DOHH2 (cell line): ENCODE data around the gene TOR2A.
A peak's percentile ranks its signal among the peaks of the same experiment; 100 is the strongest.

Experiments used
- H3F3A ChIP-seq: fragments of 200-600 bp; sonication (generic), shearing (Covaris generic); 2 replicates; pipeline ENCODE4 v1.6.0; 2016; ENCODE audit warnings: antibody characterized with exemption, mild to moderate bottlenecking; ENCODE audit not compliant: control insufficient read depth, insufficient read depth
- H3K27ac ChIP-seq: fragments of 200-600 bp; sonication (generic); 2 replicates; pipeline ENCODE4 v1.5.1; 2014; ENCODE audit warnings: low read depth, mild to moderate bottlenecking, low read length, moderate library complexity
- H3K27me3 ChIP-seq: fragments of 200-600 bp; sonication (generic); 2 replicates; pipeline ENCODE4 v1.6.1; 2014; ENCODE audit warnings: mild to moderate bottlenecking, low read length, mixed read lengths; ENCODE audit not compliant: control insufficient read depth
- H3K36me3 ChIP-seq: fragments of 200-600 bp; sonication (generic); 2 replicates; pipeline ENCODE4 v1.6.1; 2014; ENCODE audit warnings: mild to moderate bottlenecking, low read length, moderate library complexity, mixed read lengths; ENCODE audit not compliant: control insufficient read depth
- H3K4me1 ChIP-seq: fragments of 200-600 bp; sonication (generic); 2 replicates; pipeline ENCODE4 v1.6.1; 2014; ENCODE audit warnings: mild to moderate bottlenecking, low read length, mixed read lengths; ENCODE audit not compliant: control insufficient read depth
- H3K4me2 ChIP-seq: fragments of 200-600 bp; sonication (generic); 2 replicates; pipeline ENCODE4 v1.6.0; 2014; ENCODE audit warnings: mild to moderate bottlenecking, low read length, moderate library complexity
- H3K4me3 ChIP-seq: fragments of 200-600 bp; sonication (generic); 2 replicates; pipeline ENCODE4 v1.5.1; 2014; ENCODE audit warnings: mild to moderate bottlenecking, low read length, mixed read lengths
- H3K79me2 ChIP-seq: fragments of 200-600 bp; sonication (generic); 2 replicates; pipeline ENCODE4 v1.6.1; 2014; ENCODE audit warnings: mild to moderate bottlenecking, low read length, mixed read lengths; ENCODE audit not compliant: control insufficient read depth
- H3K9me2 ChIP-seq: fragments of 200-600 bp; sonication (generic); replicated peaks from 2 replicates; pipeline ENCODE4 v1.6.1; 2014; ENCODE audit warnings: mild to moderate bottlenecking, low read length, mixed read lengths; ENCODE audit not compliant: control insufficient read depth
- H3K9me3 ChIP-seq: fragments of 200-600 bp; sonication (generic); 2 replicates; pipeline ENCODE4 v1.6.1; 2014; ENCODE audit warnings: antibody characterized with exemption, low read length, mixed read lengths; ENCODE audit not compliant: control insufficient read depth, insufficient read depth
- H4K20me1 ChIP-seq: fragments of 200-600 bp; sonication (generic); 2 replicates; pipeline ENCODE4 v1.6.0; 2014; ENCODE audit warnings: low read depth, mild to moderate bottlenecking, antibody characterized with exemption, low read length, moderate library complexity; ENCODE audit not compliant: control insufficient read depth, insufficient read depth
- EZH2phosphoT487 ChIP-seq: fragments of 200-600 bp; sonication (generic); IDR thresholded peaks from 2 replicates; pipeline ENCODE4 v1.6.1; 2017; ENCODE audit warnings: borderline replicate concordance, mild to moderate bottlenecking, antibody characterized with exemption, low read length, moderate library complexity, mixed read lengths
- TF ChIP-seq, protein P1 (sequence below): fragments of 200-600 bp; sonication (generic); IDR thresholded peaks from one replicate; pipeline ENCODE4 v1.5.1; 2014; ENCODE audit warnings: antibody characterized with exemption, mild to moderate bottlenecking, low read depth, low read length; ENCODE audit not compliant: poor library complexity, severe bottlenecking

TOR2A gene

DNA sequence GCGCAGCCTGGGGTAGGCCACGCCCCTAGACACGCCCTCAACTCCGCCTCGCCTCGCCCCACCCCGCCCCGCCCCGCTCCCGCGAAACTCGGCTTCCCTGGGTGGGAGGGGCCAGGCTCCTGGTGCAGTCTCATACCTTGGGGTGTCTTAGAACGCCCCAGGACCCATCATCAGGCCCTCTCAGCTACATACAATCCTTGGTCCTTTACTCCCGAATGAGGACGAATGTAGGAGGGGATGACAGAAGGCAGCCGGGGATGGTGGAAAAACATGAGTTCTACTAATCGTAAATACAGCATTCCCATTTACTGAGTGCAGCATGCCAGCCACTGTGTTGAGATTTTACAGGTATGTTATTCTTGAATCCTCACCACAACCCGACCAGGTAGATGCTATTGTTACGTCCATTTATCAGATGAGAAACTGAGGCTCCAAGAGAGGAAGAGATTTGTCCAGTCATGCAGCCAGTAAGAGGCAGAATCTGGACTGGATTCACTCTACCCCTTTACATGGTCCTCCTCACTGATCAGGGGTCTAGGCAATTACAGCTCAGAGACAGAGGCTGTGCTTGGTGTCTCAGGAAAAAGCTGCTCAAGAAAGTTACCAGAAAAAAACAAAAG, 36.6 kb upstream of the TOR2A start:
- Histone ChIP-seq H3K4me3 (peak overlapping the region; percentile 40), H3K79me2 (peaks cover 21% of the 10 kb centered on the region), H3F3A (peaks cover 5% of the 10 kb centered on the region), H3K9me2 (no peaks in the 10 kb centered on the region), H3K9me3 (no peaks in the 10 kb centered on the region), H3K27me3 (no peaks in the 10 kb centered on the region), H3K4me2 (peak overlapping the region; percentile 90), H3K36me3 (peaks cover 53% of the 10 kb centered on the region), H4K20me1 (peaks cover 8% of the 10 kb centered on the region; the same call in 1 of the 2 replicates), H3K27ac (no peak overlapping the region), H3K4me1 (peaks cover 47% of the 10 kb centered on the region)
- no peak for TF ChIP-seq EZH2phosphoT487
- TF ChIP-seq, protein P1, sequence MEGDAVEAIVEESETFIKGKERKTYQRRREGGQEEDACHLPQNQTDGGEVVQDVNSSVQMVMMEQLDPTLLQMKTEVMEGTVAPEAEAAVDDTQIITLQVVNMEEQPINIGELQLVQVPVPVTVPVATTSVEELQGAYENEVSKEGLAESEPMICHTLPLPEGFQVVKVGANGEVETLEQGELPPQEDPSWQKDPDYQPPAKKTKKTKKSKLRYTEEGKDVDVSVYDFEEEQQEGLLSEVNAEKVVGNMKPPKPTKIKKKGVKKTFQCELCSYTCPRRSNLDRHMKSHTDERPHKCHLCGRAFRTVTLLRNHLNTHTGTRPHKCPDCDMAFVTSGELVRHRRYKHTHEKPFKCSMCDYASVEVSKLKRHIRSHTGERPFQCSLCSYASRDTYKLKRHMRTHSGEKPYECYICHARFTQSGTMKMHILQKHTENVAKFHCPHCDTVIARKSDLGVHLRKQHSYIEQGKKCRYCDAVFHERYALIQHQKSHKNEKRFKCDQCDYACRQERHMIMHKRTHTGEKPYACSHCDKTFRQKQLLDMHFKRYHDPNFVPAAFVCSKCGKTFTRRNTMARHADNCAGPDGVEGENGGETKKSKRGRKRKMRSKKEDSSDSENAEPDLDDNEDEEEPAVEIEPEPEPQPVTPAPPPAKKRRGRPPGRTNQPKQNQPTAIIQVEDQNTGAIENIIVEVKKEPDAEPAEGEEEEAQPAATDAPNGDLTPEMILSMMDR: no peak

DNA sequence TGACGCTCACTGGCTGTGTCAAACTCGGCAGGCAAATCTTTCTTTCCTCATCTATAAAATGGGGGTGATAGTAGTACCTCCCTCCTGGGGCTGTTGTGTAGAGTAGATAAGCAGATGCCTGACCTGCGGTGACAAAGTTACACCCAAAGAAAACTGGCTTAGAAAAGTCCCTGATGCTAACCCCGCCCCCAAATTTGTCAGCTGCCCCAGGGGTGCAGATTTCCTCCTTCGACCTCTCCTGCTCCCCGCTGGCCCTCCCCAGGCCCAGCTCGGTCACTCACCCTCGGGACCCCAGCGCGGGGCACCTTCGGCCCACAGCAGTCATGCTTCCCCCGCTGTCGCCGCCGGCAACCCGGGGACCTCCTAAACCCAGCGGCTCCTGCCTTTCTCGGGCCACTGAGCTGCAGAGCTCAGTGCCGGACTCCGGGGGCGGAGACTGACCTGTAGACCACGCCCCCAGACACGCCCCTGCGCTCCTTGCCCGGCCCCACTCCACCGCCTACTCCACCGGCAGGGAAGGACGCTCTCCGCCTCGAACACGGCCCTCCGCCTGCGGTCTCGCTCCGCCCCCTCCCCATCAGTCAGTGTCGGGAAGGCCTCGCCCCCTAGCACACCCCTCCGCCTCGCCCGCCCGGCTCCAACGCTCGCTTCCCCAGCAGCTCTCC, 35.9 kb upstream of the TOR2A start:
- no peaks in the 10 kb centered on the region for H3K9me3 ChIP-seq
- peak overlapping the region; percentile 75 for H3K4me3 ChIP-seq
- peaks cover 8% of the 10 kb centered on the region; the same call in 1 of the 2 replicates for H4K20me1 ChIP-seq
- peaks cover 5% of the 10 kb centered on the region for H3F3A ChIP-seq
- peaks cover 50% of the 10 kb centered on the region for H3K36me3 ChIP-seq
- peak overlapping the region; percentile 90 for H3K4me2 ChIP-seq
- H3K27ac ChIP-seq: no peak overlapping the region
- peaks cover 42% of the 10 kb centered on the region for H3K4me1 ChIP-seq
- H3K9me2 ChIP-seq: no peaks in the 10 kb centered on the region
- peaks cover 15% of the 10 kb centered on the region for H3K79me2 ChIP-seq
- TF ChIP-seq EZH2phosphoT487: no peak
- TF ChIP-seq, protein P1: no peak
- no peaks in the 10 kb centered on the region for H3K27me3 ChIP-seq

DNA sequence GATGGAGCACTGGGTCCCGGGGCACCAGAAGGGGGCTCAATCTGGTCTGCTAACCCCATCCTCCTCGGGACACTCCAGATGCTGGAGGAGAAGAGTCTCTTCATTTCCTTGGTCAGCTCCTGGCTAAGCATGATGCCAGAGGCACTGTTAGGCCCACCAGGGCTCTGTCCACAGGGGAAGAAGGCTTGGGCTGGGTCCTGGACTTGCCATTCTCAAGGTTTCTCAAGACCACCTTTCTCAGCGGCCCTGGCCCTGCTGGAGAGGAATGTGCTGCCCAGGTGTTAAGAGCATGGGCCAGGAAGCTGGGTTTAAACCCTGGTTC, 35.5 kb upstream of the TOR2A start:
- peaks cover 12% of the 10 kb centered on the region for H3K79me2 ChIP-seq
- peaks cover 8% of the 10 kb centered on the region; the same call in 1 of the 2 replicates for H4K20me1 ChIP-seq
- no peaks in the 10 kb centered on the region for H3K27me3 ChIP-seq
- TF ChIP-seq, protein P1: no peak
- TF ChIP-seq EZH2phosphoT487: no peak
- peak overlapping the region; percentile 75 for H3K4me3 ChIP-seq
- H3K4me2 ChIP-seq: peak overlapping the region; percentile 90
- H3K36me3 ChIP-seq: peaks cover 50% of the 10 kb centered on the region
- H3K9me2 ChIP-seq: no peaks in the 10 kb centered on the region
- H3K4me1 ChIP-seq: peaks cover 39% of the 10 kb centered on the region
- no peaks in the 10 kb centered on the region for H3K9me3 ChIP-seq
- H3K27ac ChIP-seq: no peak overlapping the region
- H3F3A ChIP-seq: peaks cover 5% of the 10 kb centered on the region
